ENCODE measurements around the gene TNXB. TPM values are rescaled to one million over a fixed set of nuclear protein-coding genes. Genes with fewer than 3 reads are reported as not detected.
"Not testable (repeated sequence)": the region's sequence is repeated elsewhere in the genome, so short reads cannot be mapped to it uniquely, and the experiment has no call there.

The TNXB gene
- total RNA-seq, 1 donor from 2014 or later = 0.16 TPM

DNA sequence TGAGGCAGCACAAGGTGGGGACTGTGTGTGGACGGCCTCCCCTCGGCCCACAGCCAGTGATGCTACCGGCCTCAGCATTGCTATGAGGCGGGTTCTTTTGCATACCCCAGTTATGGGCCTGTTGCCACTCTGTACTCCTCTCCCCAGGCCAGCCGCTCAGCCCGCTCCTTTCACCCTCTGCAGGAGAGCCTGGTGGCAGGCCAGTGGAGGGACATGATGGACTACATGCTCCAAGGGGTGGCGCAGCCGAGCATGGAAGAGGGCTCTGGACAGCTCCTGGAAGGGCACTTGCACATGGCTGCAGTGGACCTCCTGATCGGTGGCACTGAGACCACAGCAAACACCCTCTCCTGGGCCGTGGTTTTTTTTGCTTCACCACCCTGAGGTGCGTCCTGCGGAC is 102.1 kb downstream of the TNXB start:
- not testable (repeated sequence) for DNase-seq (ENCODE audit: low read depth)

DNA sequence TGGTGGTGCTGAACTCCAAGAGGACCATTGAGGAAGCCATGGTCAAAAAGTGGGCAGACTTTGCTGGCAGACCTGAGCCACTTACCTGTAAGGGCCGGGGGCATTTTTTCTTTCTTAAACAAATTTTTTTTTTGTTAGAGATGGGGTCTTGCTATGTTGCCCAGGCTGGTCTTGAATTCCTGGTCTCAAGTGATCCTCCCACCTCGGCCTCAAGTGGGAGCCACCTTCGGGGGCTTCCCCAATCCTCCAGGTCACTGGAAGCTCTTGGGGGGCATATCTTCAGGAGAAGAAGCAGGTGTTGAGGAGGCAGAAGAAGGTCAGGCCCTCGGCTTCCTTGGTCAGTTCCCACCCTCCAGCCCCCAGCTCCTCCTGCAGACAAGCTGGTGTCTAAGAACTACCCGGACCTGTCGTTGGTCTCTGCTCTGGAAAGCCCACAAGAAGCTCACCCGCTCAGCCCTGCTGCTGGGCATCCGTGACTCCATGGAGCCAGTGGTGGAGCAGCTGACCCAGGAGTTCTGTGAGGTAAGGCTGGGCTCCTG is 103.1 kb downstream of the TNXB start:
- DNase-seq (ENCODE audit: low read depth) = not testable (repeated sequence)

GRCh38 chr6:32005538-32005880 is 103.6 kb downstream of the TNXB start:
- not testable (repeated sequence) for DNase-seq (ENCODE audit: low read depth)

DNA sequence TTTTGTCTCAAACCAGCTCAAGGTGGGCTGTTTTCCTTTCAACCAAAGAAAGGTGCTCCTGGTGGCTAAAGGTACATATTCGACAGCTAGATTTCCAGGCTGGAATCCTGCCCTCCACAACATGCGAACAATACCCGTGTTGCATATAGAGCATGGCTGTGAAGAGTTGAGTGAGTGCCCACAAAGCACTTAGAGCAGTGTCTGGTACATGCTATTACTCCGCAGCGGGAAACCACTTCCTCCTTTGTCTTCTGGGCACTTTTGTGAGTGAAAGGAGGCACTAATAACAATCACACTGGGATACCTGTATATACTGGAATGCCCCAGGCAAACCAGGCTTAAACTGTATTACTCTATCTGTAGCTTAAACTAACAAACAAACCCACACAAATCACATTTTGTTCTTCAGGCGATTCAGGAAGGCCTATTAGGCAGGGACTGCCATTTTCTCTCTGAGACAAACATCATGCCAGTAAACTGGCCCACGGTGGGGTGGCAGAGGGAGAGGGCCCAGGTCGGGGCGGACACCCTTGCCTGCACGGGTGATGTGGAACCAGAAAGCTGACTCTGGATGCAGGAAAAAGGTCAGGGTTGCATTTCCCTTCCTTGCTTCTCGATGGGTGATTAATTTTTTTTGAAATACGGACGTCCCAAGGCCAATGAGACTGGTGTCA is 104.1 kb downstream of the TNXB start:
- not testable (repeated sequence) for DNase-seq (ENCODE audit: low read depth)

DNA sequence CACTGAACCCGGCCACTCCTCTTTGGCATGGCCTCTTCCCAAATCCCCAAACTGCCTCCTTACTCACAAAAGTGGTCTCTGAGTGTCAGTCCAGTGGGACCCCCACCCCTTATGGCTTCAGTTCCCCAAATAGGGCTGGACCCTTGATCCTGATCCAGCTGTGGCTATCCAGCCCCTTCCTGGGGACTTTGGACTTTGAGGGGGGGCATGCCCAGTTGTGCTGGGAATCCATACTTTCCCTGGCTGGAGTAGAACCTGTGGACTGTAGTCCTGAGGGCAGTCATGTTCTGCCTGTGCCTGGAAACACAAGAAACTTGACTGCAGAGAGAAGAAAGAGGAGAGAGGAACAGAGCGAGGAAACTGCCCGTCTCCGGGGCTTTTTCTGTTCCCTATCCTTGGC is 104.7 kb downstream of the TNXB start:
- not testable (repeated sequence) for DNase-seq (ENCODE audit: low read depth)

DNA sequence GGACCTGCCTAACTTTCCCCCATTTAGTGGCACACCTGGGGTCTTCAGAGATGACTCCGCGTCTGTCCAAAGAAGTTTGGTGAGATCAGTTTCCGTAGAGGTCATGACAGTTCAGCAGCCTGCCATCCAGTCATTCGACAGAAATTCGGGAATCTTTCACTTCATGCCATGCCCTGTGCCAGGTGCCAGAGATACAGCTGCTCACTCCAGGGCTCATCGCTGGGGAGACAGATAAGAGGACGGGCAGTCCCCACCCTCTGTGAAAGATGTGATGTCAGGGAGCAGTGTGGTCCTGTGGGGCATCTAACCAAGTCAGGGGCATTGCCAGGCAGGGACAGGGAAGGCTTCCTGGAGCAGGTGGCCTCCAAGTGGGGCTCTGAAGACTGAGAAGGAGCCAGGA is 105.8 kb downstream of the TNXB start:
- not testable (repeated sequence) for DNase-seq (ENCODE audit: low read depth)

DNA sequence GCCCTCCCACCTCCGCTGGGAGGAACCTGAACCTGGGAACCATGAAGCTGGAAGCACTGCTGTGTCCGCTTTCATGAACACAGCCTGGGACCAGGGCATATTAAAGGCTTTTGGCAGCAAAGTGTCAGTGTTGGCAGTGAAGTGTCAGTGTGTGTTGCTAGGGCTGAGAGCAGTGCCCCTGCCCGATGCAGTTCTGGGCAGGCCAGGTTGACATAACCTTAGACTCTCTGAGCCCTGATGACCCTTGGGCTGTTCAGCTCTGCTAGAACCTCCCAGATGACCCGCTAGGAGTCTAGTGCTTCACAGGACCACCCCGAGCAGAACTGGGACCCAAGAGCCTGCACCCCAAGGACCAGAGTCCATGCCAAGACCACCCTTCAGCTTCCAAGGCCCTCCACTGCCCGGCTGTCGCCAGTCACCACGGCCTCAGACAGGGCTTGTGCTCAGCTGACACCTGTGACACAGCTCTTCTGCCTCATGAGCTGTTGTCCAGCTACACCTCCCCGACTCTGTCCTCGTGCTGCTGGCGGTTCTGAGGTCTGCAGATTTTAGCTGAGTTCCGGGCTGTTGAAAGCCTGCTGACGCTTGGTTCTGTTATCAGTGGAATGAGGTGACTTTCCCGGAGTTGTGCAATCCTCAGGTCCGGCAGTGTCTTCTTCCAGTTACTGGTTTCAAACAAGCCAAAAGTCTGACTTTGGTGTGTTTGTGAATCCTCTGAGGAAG is 106.4 kb downstream of the TNXB start:
- DNase-seq (ENCODE audit: low read depth) = not testable (repeated sequence)

- not testable (repeated sequence) for DNase-seq (ENCODE audit: low read depth)
Observed at GRCh38 chr6:31996385-31996784, 112.8 kb downstream of the TNXB start.

GRCh38 chr6:31994421-31994820 is 114.7 kb downstream of the TNXB start:
- not testable (repeated sequence) for DNase-seq (ENCODE audit: low read depth)

Other genes starting within 250 kb of the TNXB start
- 128 and 187 TPM in 2 replicates for gene NEU1, start 246.5 kb downstream of the TNXB start, total RNA-seq
- gene SLC44A4, start 230.3 kb downstream of the TNXB start, total RNA-seq = 0.11 and 0.16 TPM in 2 replicates
- 33.7 and 36.4 TPM in 2 replicates for gene EHMT2, start 211.6 kb downstream of the TNXB start, total RNA-seq
- gene ZBTB12, start 207.3 kb downstream of the TNXB start, total RNA-seq = 2.7 and 3.3 TPM in 2 replicates
- gene C2, start 181.6 kb downstream of the TNXB start, total RNA-seq = 7.0 and 7.5 TPM in 2 replicates
- gene CFB, start 163.2 kb downstream of the TNXB start, total RNA-seq = 1.8 and 6.6 TPM in 2 replicates
- gene NELFE, start 150.4 kb downstream of the TNXB start, total RNA-seq = 86.4 and 87.1 TPM in 2 replicates
- 32.1 and 37.3 TPM in 2 replicates for gene SKIC2, start 150.2 kb downstream of the TNXB start, total RNA-seq
- 28.7 and 32.3 TPM in 2 replicates for gene DXO, start 137.2 kb downstream of the TNXB start, total RNA-seq
- 3.5 and 4.2 TPM in 2 replicates for gene C4A, start 127.3 kb downstream of the TNXB start, total RNA-seq
- gene C4B, start 94.5 kb downstream of the TNXB start, total RNA-seq = 3.0 and 6.7 TPM in 2 replicates
- not detected in 2 replicates for gene CYP21A2, start 70.9 kb downstream of the TNXB start, total RNA-seq
- gene ATF6B, start 18.9 kb upstream of the TNXB start, total RNA-seq = 26.4 and 34.7 TPM in 2 replicates
- gene FKBPL, start 20.9 kb upstream of the TNXB start, total RNA-seq = 4.7 and 6.8 TPM in 2 replicates
- gene PRRT1, start 42.6 kb upstream of the TNXB start, total RNA-seq = not detected in 2 replicates
- 20.4 and 33.4 TPM in 2 replicates for gene PPT2, start 44.8 kb upstream of the TNXB start, total RNA-seq
- 1.4 and 2.2 TPM in 2 replicates for gene EGFL8, start 55.3 kb upstream of the TNXB start, total RNA-seq
- gene AGPAT1, start 66.7 kb upstream of the TNXB start, total RNA-seq = 68.2 and 79.2 TPM in 2 replicates
- 70.9 and 78.1 TPM in 2 replicates for gene RNF5, start 69.1 kb upstream of the TNXB start, total RNA-seq
- 0.86 and 0.88 TPM in 2 replicates for gene AGER, start 74.9 kb upstream of the TNXB start, total RNA-seq
- 25.1 and 29.0 TPM in 2 replicates for gene PBX2, start 80.9 kb upstream of the TNXB start, total RNA-seq
- gene GPSM3, start 83.3 kb upstream of the TNXB start, total RNA-seq = 0.27 TPM in 1 of 2 replicates, not detected in the other
- 0.53 and 1.2 TPM in 2 replicates for gene NOTCH4, start 114.7 kb upstream of the TNXB start, total RNA-seq